ENCODE results near the gene TNS3. TPM values are rescaled to one million over a fixed set of nuclear protein-coding genes. Genes with fewer than 3 reads are reported as not detected.

The TNS3 gene
- total and polyA plus RNA-seq, 2 of the 13 experiments (the other 11 are each of a cell fraction or from before 2014, with no cell fraction given) = 52.9 to 55.7 TPM

DNA sequence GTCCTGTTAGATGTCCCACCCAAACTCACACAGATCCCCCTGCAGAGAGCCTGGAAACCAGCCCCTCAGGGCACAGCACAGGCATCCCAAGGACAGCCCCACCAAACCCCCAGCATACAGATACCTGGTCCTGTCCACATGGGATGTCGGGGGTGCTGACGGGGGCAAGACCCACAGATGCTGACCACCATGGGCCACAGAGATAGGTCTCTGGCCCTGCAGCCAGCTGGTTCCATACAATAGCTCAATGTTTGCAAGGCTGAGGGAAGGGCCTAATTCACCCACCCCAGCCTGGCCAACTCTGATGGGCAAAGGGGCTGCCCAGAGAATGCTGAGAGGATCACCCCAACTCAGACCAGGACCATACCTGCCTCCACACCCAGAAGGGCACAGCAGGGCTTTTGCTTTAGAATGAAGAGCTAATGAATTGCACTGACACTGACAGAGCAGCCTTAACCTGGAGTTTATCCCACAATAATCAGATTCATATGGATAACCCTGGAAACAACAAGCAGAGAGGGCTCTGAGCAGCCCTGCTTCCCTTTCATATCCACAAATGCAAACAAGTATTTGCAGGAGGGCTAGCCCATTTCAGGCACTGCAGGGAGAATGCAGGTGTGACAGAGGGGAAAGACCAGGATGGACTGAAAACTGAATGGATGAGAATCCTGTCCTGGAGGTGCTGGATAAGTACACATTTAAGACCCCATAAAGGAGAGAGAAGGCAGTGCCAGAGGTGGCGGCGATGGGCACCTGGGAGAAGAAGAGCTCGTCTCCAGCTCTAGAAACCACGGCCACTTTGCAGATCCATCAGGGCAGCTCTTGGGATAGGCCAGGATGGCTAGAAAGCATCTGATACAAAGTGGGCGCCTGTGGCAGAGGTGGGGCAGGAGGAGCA lies 126.7 kb downstream of the TNS3 start:
- WGBS (ENCODE audit: low lambda C conversion rate) = 95% methylated on average over 6 of the region's 7 CpGs
- Histone ChIP-seq H3K27ac (ENCODE audit: extremely low read length, insufficient read depth, low read length) (no peak overlapping the region), H3K4me1 (ENCODE audit: insufficient read depth, low read length) (peaks cover 40% of the 10 kb centered on the region), H4K20me1 (ENCODE audit: insufficient read depth, low read length) (peaks cover 68% of the 10 kb centered on the region), H2AFZ (ENCODE audit: low read length) (no peak overlapping the region), H3K79me2 (ENCODE audit: insufficient read depth, low read length) (peaks cover 89% of the 10 kb centered on the region), H3K9me3 (ENCODE audit: low read length) (no peaks in the 10 kb centered on the region), H3K27me3 (ENCODE audit: control insufficient read depth in 1 of 2, insufficient read depth in 2 of 2, low read length in 2 of 2) (no peaks in the 10 kb centered on the region), H3K9ac (ENCODE audit: insufficient read depth, low read depth, low read length) (no peak overlapping the region), H3K4me2 (ENCODE audit: low read depth, low read length) (no peak overlapping the region), H3K36me3 (replicated peaks in 1 of 2; ENCODE audit: control insufficient read depth in 1 of 2, insufficient read depth in 2 of 2, low read length in 2 of 2) (peaks cover 16 to 41% of the 10 kb centered on the region in 2 experiments; a peak in 4 of 5 replicates), H3K4me3 (replicated peaks in 1 of 3; ENCODE audit: insufficient read depth in 1 of 3, low read depth in 2 of 3, low read length in 3 of 3) (no peak overlapping the region)
- ATAC-seq (no peak), DNase-seq (ENCODE audit: low spot score) (no peak), FAIRE-seq (no peak)
- intact Hi-C loops (cut with micrococcal nuclease; ENCODE audit: unreplicated experiment) (no loop called here), in situ Hi-C loops (cut with HindIII; ENCODE audit: extremely low pct_ligation_motif_present, low pct_unique_long_range_greater_than_20kb) (no loop called here)
- POLR2A ChIA-PET = interaction anchor here (1.0 to 2.1 kb wide), 2 partner anchors 15 to 20 kb away, joined by 4 to 5 read pairs; no protein-coding TSS in a partner anchor
- no TSS peak for BruUV-seq (replicated peaks)
- CTCF ChIA-PET (ENCODE audit: low intra/inter-chr PET ratio, low total read pairs) = no interaction called here
- peak; percentile 31 for TF ChIP-seq RBM22 (optimal IDR thresholded peaks at IDR 0.05; ENCODE audit: low read length)
- no peak for TF ChIP-seq DNMT3B (CRISPR knock-in tag; conservative IDR thresholded peaks at IDR 0.05)

DNA sequence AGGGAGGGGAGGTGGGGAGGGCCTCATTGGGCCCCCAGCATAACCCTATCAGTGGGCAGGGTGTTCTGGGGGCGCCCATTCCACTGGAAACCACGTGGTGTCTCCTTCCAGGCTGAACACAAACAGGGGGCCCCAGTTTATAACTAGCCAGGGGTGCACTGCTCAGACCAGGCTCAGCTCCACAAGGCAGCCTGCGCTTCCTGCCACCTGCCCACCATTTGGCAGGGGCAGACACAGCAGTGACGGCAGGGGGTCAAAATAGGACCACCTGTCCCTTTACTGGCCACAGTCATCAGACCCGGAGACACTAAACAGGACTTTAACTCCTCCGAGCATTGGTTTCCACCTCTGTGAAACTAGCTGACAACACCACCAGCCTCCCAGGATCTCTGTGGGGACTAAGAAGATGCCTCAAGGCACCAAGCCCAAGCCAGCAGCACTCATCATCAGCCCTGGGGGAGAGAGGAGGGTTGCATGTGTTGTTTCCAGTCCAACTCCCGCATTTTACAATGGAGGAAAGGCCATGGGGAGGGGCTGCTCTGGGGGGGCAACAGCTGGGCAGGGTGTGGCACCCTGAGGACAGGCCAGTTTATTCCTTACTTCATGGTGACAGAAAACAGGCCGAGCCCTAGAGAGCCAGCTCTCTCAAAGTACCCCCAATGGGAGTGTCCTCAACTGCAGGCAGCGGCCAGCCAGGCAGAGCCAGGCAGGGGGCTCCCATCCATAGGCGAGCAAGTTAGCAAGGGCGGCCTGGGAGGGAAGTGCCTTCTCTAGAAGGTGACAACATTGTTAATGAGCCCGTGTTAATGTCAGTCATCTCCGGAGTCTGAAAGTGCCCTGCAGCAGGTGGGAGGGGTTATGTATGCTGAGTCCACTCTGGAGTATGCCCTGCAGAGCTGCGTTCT lies 127.6 kb downstream of the TNS3 start:
- Histone ChIP-seq H4K20me1 (ENCODE audit: insufficient read depth, low read length) (peaks cover 68% of the 10 kb centered on the region), H3K4me3 (replicated peaks in 1 of 3; ENCODE audit: insufficient read depth in 1 of 3, low read depth in 2 of 3, low read length in 3 of 3) (no peak overlapping the region), H3K4me2 (ENCODE audit: low read depth, low read length) (no peak overlapping the region), H3K9ac (ENCODE audit: insufficient read depth, low read depth, low read length) (no peak overlapping the region), H3K9me3 (ENCODE audit: low read length) (no peaks in the 10 kb centered on the region), H2AFZ (ENCODE audit: low read length) (no peak overlapping the region), H3K36me3 (replicated peaks in 1 of 2; ENCODE audit: control insufficient read depth in 1 of 2, insufficient read depth in 2 of 2, low read length in 2 of 2) (peaks cover 17 to 42% of the 10 kb centered on the region in 2 experiments; a peak in 4 of 5 replicates), H3K27me3 (ENCODE audit: control insufficient read depth in 1 of 2, insufficient read depth in 2 of 2, low read length in 2 of 2) (no peaks in the 10 kb centered on the region), H3K27ac (ENCODE audit: extremely low read length, insufficient read depth, low read length) (no peak overlapping the region), H3K79me2 (ENCODE audit: insufficient read depth, low read length) (peaks cover 88% of the 10 kb centered on the region), H3K4me1 (ENCODE audit: insufficient read depth, low read length) (peaks cover 32% of the 10 kb centered on the region)
- in situ Hi-C loops (cut with HindIII; ENCODE audit: extremely low pct_ligation_motif_present, low pct_unique_long_range_greater_than_20kb) (no loop called here), intact Hi-C loops (cut with micrococcal nuclease; ENCODE audit: unreplicated experiment) (no loop called here)
- no TSS peak for BruUV-seq (replicated peaks)
- ChIA-PET POLR2A (interaction anchor here (1.0 to 2.1 kb wide), 2 partner anchors 16 to 21 kb away, joined by 4 to 5 read pairs; no protein-coding TSS in a partner anchor), CTCF (ENCODE audit: low intra/inter-chr PET ratio, low total read pairs) (no interaction called here)
- WGBS (ENCODE audit: low lambda C conversion rate) = 90% methylated on average over 5 of the region's 14 CpGs
- DNase-seq (ENCODE audit: low spot score) (no peak), ATAC-seq (no peak), FAIRE-seq (no peak)
- TF ChIP-seq AGO2 (optimal IDR thresholded peaks at IDR 0.05; ENCODE audit: low read depth, low read length) = peak; percentile 10
- TF ChIP-seq, protein P1, sequence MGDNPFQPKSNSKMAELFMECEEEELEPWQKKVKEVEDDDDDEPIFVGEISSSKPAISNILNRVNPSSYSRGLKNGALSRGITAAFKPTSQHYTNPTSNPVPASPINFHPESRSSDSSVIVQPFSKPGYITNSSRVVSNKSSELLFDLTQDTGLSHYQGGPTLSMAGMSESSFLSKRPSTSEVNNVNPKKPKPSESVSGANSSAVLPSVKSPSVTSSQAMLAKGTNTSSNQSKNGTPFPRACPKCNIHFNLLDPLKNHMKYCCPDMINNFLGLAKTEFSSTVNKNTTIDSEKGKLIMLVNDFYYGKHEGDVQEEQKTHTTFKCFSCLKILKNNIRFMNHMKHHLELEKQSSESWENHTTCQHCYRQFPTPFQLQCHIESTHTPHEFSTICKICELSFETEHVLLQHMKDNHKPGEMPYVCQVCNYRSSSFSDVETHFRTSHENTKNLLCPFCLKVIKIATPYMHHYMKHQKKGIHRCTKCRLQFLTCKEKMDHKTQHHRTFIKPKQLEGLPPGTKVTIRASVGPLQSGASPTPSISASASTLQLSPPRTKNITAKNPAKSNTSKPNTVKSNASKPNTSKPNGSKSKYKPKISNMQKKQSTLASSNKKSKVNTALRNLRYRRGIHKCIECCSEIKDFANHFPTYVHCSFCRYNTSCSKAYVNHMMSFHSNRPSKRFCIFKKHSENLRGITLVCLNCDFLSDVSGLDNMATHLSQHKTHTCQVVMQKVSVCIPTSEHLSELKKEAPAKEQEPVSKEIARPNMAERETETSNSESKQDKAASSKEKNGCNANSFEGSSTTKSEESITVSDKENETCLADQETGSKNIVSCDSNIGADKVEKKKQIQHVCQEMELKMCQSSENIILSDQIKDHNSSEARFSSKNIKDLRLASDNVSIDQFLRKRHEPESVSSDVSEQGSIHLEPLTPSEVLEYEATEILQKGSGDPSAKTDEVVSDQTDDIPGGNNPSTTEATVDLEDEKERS (CRISPR knock-in tag; IDR thresholded peaks at IDR 0.05) = no peak

Measured in HepG2 (cell line).